Activated T-cell treated with anti-CD3 and anti-CD28 coated beads, Interleukin-2, amount 50 U/mL, for 72 hours (primary cell): ENCODE measurements around the gene SAMD8. TPM values are rescaled to one million over a fixed set of nuclear protein-coding genes. Genes with fewer than 3 reads are reported as not detected.
A peak's percentile ranks its signal among the peaks of the same experiment; 100 is the strongest.
"Not testable (repeated sequence)": the region's sequence is repeated elsewhere in the genome, so short reads cannot be mapped to it uniquely, and the experiment has no call there.

ENCODE experiments used
- ATAC-seq, 2 donors: fragments of 150-1000 bp; cut with Tn5 transposase; replicated peaks in 1 of 2; 2 replicates each; pipeline ENCODE4 v1.10.0; 2021; ENCODE audit warnings: moderate library complexity in 2 of 2, mild to moderate bottlenecking in 1 of 2
- DNase-seq, 2 donors: peaks; one replicate each; pipeline ENCODE4 v3.0.0; 2021 to 2022; ENCODE audit warnings: mixed read lengths in 1 of 2
- H3K27ac Mint-ChIP-seq: one replicate; pipeline ENCODE4 v1.8.0; 2022; ENCODE audit warnings: mild to moderate bottlenecking, moderate library complexity, mixed read lengths
- H3K27me3 Mint-ChIP-seq: one replicate; pipeline ENCODE4 v1.8.0; 2022; ENCODE audit warnings: low read depth, mixed read lengths
- H3K36me3 Mint-ChIP-seq, 2 donors: one replicate each; pipeline ENCODE4 v1.8.0; 2022; ENCODE audit warnings: mixed read lengths in 2 of 2, mild to moderate bottlenecking in 1 of 2; ENCODE audit not compliant: insufficient read depth in 2 of 2
- H3K4me1 Mint-ChIP-seq: one replicate; pipeline ENCODE4 v1.8.0; 2022; ENCODE audit warnings: low read depth, mixed read lengths
- H3K4me3 Mint-ChIP-seq, 2 donors: one replicate each; pipeline ENCODE4 v1.8.0; 2022; ENCODE audit warnings: mild to moderate bottlenecking in 2 of 2, mixed read lengths in 2 of 2, moderate library complexity in 2 of 2
- H3K9me3 Mint-ChIP-seq, 2 donors: one replicate each; pipeline ENCODE4 v1.8.0; 2022; ENCODE audit warnings: mixed read lengths in 2 of 2
- total RNA-seq, 2 donors: library from RNA; stranded (reverse); gene quantifications; one replicate each; pipeline ENCODE4 v1.2.3, GENCODE V29; 2022

Gene SAMD8
- total RNA-seq, 2 donors from 2014 or later, result 24.3 to 28.6 TPM

DNA sequence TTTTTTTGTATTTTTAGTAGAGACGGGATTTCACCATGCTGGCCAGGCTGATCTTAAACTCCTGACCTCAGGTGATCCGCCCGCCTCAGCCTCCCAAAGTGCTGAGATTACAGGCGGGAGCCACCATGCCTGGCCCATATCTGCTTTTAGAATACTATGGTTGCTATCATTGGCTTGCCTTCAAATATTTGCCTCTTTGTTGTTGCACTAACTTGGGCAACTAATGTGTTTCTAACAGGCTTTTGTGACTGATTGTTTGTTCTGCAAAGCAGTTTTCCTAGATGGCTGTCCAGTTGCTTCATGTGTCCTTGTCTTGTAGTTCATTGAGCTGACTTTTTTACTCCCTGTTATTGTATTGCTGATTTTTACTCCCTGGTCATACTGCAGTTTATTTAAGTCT lies 108.8 kb downstream of the SAMD8 start:
- Mint-ChIP-seq H3K36me3 (peaks cover 14 to 58% of the 10 kb centered on the region in 2 donors), H3K27ac (peak overlapping the region; percentile 19), H3K4me3 (no peak overlapping the region), H3K9me3 (no peaks in the 10 kb centered on the region), H3K4me1 (peaks cover 53% of the 10 kb centered on the region), H3K27me3 (no peaks in the 10 kb centered on the region)
- DNase-seq (no peak), ATAC-seq (no peak)

GRCh38 chr10:75221492-75221891 lies 110.0 kb downstream of the SAMD8 start:
- peaks cover 54% of the 10 kb centered on the region for H3K4me1 Mint-ChIP-seq
- H3K36me3 Mint-ChIP-seq, result peaks cover 11 to 55% of the 10 kb centered on the region in 2 donors
- not testable (repeated sequence) for ATAC-seq, H3K9me3 Mint-ChIP-seq, H3K27me3 Mint-ChIP-seq, DNase-seq, H3K4me3 Mint-ChIP-seq
- peak overlapping the region; percentile 19 for H3K27ac Mint-ChIP-seq

GRCh38 chr10:75223507-75223906 lies 112.1 kb downstream of the SAMD8 start:
- peak overlapping the region; percentile 77 for H3K27ac Mint-ChIP-seq
- DNase-seq (no peak), ATAC-seq (no peak)
- H3K4me3 Mint-ChIP-seq, result no peak overlapping the region
- peaks cover 11 to 54% of the 10 kb centered on the region in 2 donors for H3K36me3 Mint-ChIP-seq
- H3K4me1 Mint-ChIP-seq, result peaks cover 64% of the 10 kb centered on the region
- H3K27me3 Mint-ChIP-seq, result no peaks in the 10 kb centered on the region
- H3K9me3 Mint-ChIP-seq, result no peaks in the 10 kb centered on the region

DNA sequence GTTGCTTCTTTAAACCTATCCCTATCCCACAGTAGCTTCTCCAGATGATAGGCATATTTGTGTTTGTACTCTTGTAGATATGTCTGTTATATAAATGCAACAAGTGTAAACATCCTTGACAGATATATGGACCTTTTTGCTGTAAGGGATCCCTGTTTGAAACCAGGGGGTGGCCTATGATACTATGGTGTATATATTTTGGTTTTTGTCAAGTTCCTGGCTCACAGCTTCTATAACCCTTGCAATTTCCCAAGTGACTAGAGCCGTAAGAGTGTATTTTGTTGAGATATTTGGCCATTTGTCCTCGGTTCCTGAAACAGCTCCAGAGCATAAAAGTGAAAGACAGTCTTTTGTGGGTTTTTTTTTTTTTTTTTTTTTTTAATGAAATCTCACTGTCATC lies 114.6 kb downstream of the SAMD8 start:
- no peak for DNase-seq
- Mint-ChIP-seq H3K36me3 (peaks cover 8 to 46% of the 10 kb centered on the region in 2 donors), H3K4me1 (peaks cover 80% of the 10 kb centered on the region), H3K4me3 (no peak overlapping the region), H3K9me3 (no peaks in the 10 kb centered on the region), H3K27ac (peak overlapping the region; percentile 77), H3K27me3 (no peaks in the 10 kb centered on the region)
- ATAC-seq, result no peak

- H3K27me3 Mint-ChIP-seq, result no peaks in the 10 kb centered on the region
- H3K9me3 Mint-ChIP-seq, result no peaks in the 10 kb centered on the region
- DNase-seq (no peak), ATAC-seq (no peak)
- no peak overlapping the region for H3K4me3 Mint-ChIP-seq
- H3K4me1 Mint-ChIP-seq, result peaks cover 81% of the 10 kb centered on the region
- peak overlapping the region; percentile 77 for H3K27ac Mint-ChIP-seq
- H3K36me3 Mint-ChIP-seq, result peaks cover 9 to 46% of the 10 kb centered on the region in 2 donors
Measured at GRCh38 chr10:75226656-75227055, 115.2 kb downstream of the SAMD8 start.

DNA sequence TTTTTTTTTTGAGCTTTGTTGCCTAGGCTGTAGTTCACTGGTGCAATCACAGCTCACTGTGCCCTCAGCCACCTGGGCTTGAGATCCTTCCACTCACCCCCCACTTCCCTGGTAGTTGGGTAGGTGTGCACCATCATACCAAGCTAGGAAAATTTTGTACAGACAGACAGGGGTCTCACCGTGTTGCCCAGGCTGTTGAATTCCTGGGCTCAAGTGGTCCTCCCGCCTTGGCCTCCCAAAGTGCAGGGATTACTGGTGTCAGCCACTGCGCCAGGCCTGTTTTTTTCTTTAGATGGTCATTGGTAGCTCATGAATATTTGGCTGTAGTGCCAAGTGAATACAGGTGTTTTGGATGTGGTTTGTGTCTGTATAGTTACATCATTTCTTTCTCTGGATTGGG lies 116.8 kb downstream of the SAMD8 start:
- Mint-ChIP-seq H3K9me3 (no peaks in the 10 kb centered on the region), H3K27ac (peak overlapping the region; percentile 98), H3K27me3 (no peaks in the 10 kb centered on the region), H3K4me3 (no peak overlapping the region), H3K4me1 (peaks cover 71% of the 10 kb centered on the region), H3K36me3 (peaks cover 9 to 40% of the 10 kb centered on the region in 2 donors)
- ATAC-seq, result no peak
- no peak for DNase-seq

DNA sequence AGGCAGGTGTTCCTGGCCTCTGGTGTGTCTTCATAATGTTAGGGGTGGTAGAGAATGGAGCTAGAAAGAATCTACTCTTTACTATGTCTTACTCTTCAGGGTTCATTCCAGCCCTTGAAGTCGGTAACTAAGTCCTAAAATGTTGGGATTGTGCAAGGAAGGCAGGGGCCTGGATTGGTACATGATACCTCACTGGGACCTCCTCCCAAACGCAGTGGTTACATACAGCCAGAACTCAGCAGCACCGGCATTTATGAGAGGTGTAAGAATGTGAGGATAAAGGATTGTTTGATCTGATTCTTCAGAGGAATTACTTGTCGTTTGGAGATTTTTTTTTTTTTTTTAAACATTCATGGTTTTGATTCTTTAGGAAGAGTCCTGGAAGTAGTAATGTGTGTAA lies 117.4 kb downstream of the SAMD8 start:
- Mint-ChIP-seq H3K9me3 (no peaks in the 10 kb centered on the region), H3K27me3 (no peaks in the 10 kb centered on the region), H3K4me3 (no peak overlapping the region), H3K36me3 (peaks cover 9 to 36% of the 10 kb centered on the region in 2 donors), H3K4me1 (peaks cover 71% of the 10 kb centered on the region), H3K27ac (peak overlapping the region; percentile 98)
- no peak for ATAC-seq
- no peak for DNase-seq

DNA sequence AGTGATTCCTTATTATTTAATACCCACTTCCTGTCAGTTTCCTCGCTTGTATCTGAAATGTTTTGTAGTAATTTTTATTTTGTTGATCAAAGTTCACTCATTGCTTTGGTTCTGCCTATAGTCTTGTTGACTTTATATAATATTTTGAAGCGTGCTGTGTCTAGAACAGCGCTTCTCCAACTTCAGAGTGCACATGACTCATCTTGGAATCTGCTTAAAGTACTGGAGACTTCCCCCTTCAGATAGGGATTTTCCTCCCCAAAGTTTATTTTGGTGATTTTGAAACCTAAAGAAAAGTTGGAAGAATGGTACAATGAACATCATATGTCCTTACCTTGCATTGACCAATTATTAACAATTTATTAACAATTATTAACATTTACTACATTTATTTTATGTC lies 118.5 kb downstream of the SAMD8 start:
- Mint-ChIP-seq H3K27ac (peak overlapping the region; percentile 98), H3K36me3 (peaks cover 9 to 28% of the 10 kb centered on the region in 2 donors)
- no peak for ATAC-seq

GRCh38 chr10:75230600-75231038 lies 119.2 kb downstream of the SAMD8 start:
- DNase-seq, result peak; percentile 92 to 94
- no peaks in the 10 kb centered on the region for H3K9me3 Mint-ChIP-seq
- H3K27ac Mint-ChIP-seq, result peak overlapping the region; percentile 98
- peak; percentile 37 to 40 for ATAC-seq
- peaks cover 9 to 25% of the 10 kb centered on the region in 2 donors for H3K36me3 Mint-ChIP-seq
- H3K4me3 Mint-ChIP-seq, result peak overlapping the region in 1 of 2 donors; percentile 61
- H3K4me1 Mint-ChIP-seq, result peaks cover 54% of the 10 kb centered on the region
- no peaks in the 10 kb centered on the region for H3K27me3 Mint-ChIP-seq

More for the DNA sequence above, 118.5 kb downstream of the SAMD8 start:
- DNase-seq, result no peak
- H3K4me1 Mint-ChIP-seq, result peaks cover 60% of the 10 kb centered on the region
- no peaks in the 10 kb centered on the region for H3K27me3 Mint-ChIP-seq
- H3K4me3 Mint-ChIP-seq, result no peak overlapping the region
- no peaks in the 10 kb centered on the region for H3K9me3 Mint-ChIP-seq

Other genes starting within 250 kb of the SAMD8 start
- 100 to 1,000 TPM; 207 to 229 TPM for gene VDAC2, start 99.1 kb downstream of the SAMD8 start, total RNA-seq
- 10 to 100 TPM; 26.7 to 31.2 TPM for gene COMTD1, start 124.3 kb downstream of the SAMD8 start, total RNA-seq